Hematopoietic multipotent progenitor cell (in vitro differentiated cells): Measurements from ENCODE around the gene PTBP3. TPM values are rescaled to one million over a fixed set of nuclear protein-coding genes. Genes with fewer than 3 reads are reported as not detected.
"Not testable (repeated sequence)": the region's sequence is repeated elsewhere in the genome, so short reads cannot be mapped to it uniquely, and the experiment has no call there.

Experiments used
- DNase-seq, 3 donors: peaks; one replicate each; pipeline ENCODE4 v3.0.0-alpha.2; 2011 to 2015; ENCODE audit warnings: low read depth in 2 of 3, low spot score in 2 of 3
- total RNA-seq: library from RNA; depleted of rRNA; stranded (reverse); fragments of >200 nt; gene quantifications from one replicate; pipeline ENCODE4 v1.2.3, GENCODE V29; 2012

Gene PTBP3, protein sequence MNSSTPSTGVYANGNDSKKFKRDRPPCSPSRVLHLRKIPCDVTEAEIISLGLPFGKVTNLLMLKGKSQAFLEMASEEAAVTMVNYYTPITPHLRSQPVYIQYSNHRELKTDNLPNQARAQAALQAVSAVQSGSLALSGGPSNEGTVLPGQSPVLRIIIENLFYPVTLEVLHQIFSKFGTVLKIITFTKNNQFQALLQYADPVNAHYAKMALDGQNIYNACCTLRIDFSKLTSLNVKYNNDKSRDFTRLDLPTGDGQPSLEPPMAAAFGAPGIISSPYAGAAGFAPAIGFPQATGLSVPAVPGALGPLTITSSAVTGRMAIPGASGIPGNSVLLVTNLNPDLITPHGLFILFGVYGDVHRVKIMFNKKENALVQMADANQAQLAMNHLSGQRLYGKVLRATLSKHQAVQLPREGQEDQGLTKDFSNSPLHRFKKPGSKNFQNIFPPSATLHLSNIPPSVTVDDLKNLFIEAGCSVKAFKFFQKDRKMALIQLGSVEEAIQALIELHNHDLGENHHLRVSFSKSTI
- 34.5 TPM for total RNA-seq

DNA sequence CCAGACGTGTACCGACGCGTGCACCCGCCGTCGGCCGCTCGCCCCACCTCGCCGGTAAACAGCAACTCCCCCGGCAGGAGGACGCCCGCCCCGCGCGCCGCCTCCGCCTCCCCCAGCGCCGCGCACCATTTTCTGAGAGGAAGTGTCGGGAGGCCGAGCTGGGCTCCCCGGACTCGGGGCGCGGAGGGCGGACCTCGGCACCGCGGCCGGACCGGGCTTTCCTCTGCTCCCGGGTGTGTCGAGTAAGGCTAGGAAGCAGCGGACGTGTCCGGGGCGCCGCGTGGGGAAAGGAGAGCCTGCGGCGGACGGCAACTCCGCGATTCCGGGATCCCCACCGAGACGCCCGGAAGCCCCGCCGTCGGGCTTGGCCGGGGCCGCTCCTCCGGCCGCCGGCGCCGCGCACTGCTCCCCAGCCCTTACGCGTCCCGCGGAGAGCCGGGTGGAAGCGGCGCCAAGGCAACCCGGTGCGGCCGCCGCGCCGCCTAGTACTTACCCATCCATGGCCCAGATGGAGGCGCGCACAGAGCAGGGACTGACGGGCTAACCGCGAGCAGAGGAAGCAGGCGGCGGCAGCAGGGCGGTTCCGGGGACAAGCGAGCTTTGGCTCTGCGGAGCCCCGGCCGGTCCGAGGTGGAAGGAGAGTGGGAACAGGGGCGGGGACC lies at the start of gene PTBP3:
TSS of gene PTBP3 (minus strand) at position 643 of the 662 bp plus-strand sequence. CDS start 35,754 bp downstream, outside the sequence.
- DNase-seq: peak; percentile 61 to 86 (median 83)

DNA sequence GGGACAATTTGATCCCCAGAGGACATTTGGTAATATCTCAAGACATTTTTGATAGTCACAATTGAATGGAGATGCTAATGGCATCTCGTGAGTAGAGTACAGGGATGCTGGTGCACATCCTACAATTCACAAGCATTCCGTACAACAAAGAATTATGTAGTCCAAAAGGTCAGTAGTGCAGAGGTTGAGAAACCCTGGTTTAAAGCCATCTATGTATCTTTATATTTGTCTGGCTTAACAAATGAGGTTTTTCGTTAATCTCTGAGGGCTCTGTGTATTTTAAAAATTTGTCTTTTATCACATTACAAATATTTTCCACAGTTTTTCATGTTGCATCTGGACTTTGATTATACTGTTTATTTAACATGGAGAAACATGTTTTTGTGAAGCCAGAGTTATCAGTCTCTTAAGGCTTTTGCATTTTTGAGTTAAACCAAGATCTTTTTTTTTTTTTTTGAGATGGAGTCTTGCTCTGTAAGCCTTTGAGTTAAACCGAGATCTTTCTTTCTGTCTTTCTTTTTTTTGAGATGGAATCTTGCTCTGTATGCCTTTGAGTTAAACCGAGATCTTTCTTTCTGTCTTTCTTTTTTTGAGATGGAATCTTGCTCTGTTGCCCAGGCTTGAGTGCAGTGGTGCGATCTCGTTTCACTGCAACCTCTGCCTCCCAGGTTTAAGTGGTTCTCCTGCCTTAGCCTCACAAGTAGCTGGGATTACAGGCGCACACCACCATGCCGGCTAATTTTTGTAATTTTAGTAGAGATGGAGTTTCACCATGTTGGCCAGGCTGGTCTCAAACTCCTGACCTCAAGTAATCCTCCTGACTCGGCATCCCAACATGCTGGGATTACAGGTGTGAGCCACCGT lies 49.3 kb upstream of the PTBP3 start:
- no peak for DNase-seq

DNA sequence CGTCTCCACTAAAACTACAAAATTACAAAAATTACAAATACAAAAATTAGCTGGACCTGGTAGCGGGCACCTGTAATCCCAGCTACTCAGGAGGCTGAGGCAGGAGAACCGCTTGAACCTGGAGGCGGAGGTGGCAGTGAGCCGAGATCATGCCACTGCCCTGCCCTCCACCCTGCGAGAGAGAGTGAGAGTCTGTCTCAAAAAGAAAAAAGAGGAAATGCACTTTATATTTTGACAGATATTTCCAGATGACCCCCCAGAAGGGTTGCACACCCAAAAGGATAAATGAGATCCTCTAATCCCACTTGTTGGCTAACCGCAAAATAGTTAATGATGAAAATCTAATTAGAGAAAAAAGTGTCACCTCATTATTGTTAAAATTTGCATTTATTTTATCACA lies 48.6 kb upstream of the PTBP3 start:
- no peak for DNase-seq

DNA sequence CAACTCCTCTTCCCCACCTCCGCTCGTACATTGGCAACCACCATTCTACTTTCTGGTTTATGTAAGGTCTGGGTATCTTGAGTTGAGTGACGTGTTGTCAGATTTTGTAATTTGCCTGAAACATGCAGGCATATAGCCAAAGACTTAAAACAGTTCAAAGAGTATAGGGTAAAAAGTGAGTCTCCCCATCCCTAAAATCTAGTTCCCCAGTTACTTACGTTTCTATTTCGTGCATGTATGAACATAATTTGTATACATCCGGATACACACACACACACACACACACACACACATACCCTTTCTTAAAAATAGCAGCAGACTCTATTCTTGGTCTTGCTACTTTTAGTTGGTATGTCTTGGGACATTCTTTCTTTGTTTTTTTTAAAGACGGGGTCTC lies 47.4 kb upstream of the PTBP3 start:
- DNase-seq: peak in 2 of 3 donors; percentile 6 to 13

DNA sequence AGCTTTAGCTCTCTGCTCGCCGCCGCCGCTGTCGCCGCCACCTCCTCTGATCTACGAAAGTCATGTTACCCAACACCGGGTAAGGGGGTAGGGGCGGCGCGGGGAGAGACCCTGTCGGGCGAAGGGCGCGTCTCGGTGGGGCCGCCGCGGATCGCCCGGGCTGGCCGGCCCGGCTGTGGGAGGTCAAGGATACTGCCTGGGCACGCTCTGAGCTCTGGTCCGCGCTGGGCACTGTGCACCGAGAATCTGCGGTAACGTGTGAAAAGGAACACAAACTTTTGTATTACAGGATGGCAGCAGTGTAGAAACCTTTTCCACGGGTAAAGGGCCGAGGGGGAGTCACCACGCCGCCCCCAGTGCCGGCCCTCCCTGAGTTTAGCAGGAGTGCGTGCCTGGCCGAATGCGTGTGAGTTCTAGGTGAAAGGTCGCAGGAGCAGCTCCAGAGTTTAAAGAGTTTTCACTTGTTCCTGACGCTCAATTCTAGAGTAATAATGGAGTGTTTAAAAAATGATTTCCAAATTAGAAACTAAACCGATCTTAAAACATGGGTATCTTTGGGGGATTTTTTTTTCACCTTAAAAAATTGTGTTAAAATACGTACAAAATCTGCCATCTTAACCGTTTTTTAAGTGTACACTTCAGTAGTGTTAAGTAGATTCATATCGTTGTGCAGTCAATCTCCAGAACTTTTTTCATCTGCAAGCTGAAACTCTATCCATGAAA lies 46.8 kb upstream of the PTBP3 start, which contains the start of gene HSDL2:
TSS of gene HSDL2 (plus strand) at position 7 of the 723 bp plus-strand sequence. CDS start at position 63, 56 bp downstream.
- peak in 2 of 3 donors; percentile 7 to 33 for DNase-seq

DNA sequence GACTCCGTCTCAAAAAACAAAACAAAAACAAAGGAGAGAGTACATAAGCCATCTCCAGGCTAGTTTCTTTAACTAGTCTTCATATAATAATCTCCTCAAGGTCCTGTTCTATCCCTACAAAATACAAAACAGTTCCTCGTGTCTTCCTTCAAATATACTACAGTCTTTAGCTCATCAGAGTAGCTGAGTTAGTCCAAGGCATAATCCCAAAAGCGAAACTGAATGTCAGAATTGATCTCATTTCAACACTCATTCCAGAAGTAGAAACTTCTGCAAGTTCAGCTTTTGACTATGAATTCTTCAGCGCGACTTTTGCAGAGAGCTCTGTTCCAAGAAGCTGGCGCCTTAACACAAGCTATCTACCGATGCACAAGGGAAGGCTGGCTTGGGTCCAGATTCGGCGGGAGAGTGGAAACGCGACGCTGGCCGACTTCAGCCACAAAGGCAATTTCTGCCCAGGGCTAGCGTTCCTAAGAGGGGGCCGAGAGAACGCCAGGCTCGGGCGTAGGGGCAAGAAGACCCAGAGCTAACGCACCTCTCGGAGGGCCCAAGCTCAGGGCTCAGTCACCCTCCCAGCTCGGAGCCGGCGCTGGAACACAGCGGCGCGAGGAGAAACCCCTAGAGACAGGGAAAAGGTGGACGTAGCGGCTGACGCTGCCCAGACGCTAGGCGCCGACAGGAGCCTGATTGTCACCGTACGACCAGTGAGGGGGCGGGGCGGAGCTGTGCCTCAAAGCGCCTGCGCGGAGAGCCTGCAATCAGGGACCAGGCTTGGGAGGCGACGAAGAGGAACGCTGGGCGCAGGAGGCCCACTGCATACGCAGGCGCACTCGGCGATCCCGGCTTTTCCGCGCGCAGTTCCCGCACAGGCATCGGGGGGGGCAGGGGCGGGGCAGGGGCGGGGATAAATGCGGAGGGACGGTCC lies 46.0 kb upstream of the PTBP3 start:
- peak; percentile 87 to 98 (median 97) for DNase-seq

DNA sequence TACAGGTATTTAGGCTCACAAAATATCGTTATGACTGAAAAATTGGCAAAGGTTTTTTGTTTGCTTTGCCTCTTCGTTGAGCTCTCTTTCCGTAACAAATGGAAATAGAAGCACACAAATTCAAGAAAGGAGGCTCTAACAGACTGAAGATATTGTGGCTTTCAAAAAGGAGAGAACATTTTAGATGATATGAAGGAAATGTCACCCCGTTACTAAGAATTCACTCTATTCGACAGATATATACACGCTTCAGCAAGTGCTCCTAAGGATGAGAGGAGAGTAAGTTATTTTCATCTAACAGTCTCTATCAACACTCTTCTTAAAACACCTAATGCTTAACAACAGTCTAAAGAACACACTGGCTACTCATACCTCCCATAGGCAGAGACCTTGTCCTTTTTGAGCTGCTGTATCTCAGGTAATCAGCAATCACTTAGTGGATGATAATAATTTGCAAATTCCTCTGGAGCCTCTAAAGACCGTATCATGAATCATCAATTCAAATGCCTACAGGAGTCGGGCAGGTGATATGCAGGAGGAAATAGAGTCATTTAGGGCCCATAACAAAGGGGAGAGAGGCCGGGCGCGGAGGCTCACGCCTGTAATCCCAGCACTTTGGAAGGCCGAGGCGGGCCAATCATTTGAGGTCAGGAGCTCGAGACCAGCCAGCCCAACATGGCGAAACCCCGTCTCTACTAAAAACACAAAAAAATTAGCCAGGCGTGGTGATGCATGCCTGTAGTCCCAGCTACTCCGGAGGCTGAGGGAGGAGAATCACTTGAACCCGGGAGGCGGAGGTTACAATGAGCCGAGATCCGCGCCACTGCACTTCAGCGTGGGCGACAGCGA lies 45.1 kb upstream of the PTBP3 start:
- DNase-seq: peak in 1 of 3 donors; percentile 9

DNA sequence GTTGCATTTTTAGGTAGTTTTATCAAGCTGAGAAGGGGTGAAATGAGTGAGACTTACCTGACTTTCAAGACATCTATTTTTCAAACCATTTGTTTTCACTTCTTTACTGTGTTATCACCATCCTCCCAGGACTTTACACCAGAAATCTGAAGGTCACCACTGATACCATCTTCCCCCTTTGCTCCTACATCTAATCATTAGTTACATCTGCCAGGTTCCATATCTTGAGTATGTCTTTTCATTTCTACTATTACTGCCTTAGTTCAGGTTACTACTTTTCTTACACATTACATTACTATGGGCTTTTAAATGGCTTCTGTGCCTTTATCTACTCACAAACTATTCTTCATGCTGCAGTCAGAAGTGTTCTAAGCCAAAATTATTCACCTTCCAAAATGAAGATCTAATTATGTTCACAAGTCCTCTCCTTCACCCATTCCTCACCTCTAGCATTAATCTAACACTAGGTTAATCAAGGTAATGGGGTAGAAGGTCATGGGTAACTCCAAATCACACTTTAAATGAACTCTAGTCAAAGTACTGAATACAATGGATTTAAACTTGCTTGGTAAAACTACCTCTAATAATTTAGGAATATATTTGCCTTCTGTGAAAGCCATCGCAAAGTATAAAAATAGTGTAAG lies 44.4 kb upstream of the PTBP3 start:
- DNase-seq: no peak

DNA sequence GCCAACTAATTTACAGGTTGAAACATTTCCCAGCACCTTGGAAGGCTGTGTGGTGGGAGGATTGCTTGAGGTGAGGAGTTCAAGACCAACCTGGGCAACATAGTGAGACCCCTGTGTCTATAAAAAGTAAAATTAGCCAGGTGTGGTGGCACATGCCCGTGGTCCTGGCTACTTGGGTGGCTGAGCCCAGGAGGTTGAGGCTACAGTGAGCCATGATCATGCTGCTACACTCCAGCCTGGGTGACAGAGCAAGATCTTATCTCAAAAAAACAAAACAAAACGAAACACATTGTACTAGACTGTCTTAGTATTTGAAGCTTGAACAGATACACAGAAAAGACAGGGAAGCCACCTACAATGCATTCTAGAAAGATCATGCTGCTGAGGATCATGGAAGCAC lies 43.7 kb upstream of the PTBP3 start:
- DNase-seq: peak in 2 of 3 donors; percentile 12 to 65

DNA sequence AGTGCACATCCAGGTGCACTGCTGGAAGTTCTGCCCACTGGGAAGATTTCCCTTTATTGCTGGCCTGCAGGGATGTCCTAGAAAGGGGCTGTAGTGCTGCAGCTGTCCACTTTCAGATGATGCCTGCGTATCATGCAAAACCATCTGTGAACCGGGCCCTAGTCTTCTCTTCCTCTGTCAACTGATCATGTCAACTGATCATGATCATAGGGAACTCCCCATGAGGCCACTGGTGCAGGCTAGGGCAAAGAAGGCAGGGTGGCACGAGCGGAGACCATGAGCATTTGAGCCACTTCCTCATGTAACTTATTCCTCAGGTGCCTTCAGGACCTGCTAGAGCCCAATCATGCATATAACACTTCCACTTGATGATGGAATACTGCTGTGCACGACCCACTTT lies 41.9 kb upstream of the PTBP3 start:
- DNase-seq: no peak

DNA sequence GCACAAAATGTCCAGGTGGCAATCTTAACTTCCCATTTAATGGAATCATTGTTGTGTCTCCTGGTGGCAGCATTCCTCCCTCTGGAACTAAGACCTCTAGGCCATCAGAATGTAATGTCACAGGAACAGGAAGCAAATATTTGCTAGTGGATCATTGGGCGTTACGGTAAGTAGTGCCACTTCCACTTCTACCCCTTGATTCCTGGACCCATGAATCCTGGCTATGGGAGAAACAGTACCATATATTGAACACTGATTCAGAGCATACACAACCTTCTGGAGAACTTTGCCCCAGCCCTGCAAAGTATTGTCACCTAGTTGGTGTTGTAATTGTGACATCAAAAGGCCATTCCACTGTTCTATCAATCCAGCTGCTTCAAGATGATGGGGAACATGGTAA lies 40.8 kb upstream of the PTBP3 start:
- not testable (repeated sequence) for DNase-seq

DNA sequence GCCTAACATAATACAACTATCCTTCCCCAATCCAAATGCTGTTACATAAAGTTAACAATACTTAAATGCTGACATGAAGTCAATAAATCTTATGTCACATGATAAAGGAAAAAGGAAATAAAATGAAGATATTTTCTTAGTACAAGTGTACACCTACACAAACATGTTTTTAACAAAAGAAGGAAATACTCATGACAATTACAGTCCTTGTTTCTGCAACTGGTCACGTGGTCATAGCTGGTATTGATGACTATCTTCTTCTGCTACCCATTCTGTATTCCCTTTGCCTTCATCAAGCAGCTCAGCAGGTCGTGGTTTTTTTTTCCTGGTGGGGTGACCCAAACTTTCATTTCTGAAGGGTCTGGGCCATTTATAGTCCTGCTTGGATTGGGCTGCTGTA lies 40.2 kb upstream of the PTBP3 start:
- not testable (repeated sequence) for DNase-seq

DNA sequence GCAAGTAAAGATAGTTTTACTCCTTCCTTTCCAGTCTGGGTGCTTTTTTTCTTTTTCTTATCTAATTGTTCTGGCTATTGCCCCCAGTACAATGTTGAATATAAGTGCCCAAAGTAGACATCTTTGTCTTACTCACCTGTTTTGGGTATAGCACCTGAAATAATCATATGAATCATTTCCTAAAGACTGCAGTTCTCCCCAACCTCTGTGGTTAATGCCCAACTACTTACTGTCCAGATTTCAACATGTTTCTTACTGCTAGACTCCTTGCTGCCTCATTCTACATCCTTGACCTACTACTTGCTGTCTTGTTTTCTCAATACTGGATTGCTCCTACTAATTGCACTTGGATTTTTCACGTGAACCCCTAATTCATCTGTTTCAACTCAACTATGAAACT lies 37.6 kb upstream of the PTBP3 start:
- no peak for DNase-seq

DNA sequence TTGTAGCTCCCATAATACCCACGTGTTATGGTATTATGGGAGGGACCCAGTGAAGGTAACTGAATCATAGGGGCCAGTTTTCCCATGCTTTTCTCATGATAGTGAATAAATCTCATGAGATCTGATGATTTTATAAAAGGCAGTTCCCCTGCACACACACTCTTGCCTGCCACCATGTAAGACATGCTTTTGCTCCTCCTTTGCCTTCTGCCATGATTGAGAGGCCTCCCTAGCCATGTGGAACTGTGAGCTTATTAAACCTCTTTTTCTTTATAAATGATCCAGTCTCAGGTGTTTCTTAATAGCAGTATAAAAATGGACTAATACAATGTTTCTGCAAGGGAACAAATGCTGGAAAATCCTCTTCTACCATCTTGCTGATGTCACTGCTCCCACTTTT lies 36.4 kb upstream of the PTBP3 start:
- no peak for DNase-seq

DNA sequence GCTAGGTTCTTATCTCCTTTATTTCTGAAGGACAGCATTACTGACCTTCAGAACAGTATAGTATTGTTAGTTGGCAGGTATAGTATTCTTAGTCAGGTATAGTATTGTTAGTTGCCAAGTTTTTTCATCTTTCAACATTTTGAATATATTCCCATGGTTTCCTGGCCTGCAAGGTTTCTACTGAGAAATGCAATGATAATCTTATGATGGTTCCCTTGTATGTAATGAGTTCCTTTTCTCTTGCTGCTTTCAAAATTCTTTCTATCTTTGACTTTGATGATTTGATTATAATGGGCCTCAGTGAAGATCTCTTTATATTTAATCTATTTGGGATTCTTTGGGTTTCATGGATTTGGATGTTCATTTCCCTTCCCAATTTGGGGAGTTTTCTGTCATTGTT lies 34.0 kb upstream of the PTBP3 start:
- no peak for DNase-seq

DNA sequence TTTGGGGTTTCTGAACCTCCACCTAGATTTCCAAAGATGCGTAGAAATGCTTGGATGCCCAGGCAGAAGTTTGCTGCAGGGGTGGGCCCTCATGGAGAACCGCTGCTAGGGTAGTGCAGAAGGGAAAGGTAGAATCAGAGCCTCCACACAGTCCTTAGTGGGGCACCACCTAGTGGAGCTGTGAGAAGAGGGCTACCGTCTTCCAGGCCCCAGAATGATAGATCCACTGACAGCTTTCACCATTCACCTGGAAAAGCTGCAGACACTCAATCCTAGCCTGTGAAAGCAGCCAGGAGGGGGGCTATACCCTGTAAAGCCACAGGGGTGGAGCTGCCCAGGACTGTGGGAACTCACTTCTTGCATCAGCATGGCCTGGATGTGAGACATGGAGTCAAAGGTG lies 33.2 kb upstream of the PTBP3 start:
- DNase-seq: no peak

DNA sequence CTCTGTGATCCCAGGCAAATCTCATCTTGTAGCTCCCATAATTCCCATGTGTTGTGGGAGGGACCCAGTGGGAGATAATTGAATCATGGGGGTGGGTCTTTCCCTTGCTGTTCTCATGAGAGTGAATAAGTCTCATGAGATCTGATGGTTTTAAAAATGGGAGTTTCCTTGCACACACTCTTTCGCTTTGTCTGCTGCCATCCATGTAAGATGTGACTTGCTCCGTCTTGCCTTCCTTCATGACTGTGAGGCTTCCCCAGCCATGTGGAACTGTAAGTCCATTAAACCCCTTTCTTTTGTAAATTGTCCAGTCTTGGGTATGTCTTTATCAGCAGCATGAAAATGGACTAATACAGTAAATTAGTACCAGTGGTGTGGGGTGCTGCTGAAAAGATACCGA lies 31.8 kb upstream of the PTBP3 start:
- not testable (repeated sequence) for DNase-seq

DNA sequence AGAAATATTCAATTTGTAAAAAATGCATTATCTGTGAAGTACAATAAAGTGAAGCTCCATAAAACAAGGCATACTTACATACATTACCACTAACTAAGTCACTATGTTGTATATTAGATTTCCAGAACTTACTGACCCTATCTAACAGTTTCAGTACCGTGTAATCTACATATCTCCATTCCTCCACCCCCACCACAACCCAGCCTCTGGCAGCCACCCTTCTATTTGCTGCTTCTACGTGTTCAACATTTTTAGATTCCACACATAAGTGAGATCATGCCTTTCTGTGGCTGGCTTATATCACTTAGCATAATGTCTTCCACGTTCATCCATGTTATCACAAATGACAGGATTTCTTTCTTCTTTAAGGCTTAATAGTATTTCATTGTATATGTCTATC lies 31.3 kb upstream of the PTBP3 start:
- no peak for DNase-seq
